A549 (cell line): ENCODE data around the gene EFHD1. TPM values are rescaled to one million over a fixed set of nuclear protein-coding genes. Genes with fewer than 3 reads are reported as not detected.

Experiments used
- ATAC-seq, 2 experiments: fragments of 200-7000 bp in 1 of 2; fragments of >200 bp in 1 of 2; cut with Nextera tagmentation in 1 of 2; cut with Tn5 transposase in 1 of 2; 3 replicates each; pipeline versions ENCODE4 v1.8.0 to v1.9.1; 2018 to 2020; ENCODE audit warnings: mild to moderate bottlenecking in 1 of 2, moderate library complexity in 1 of 2
- CTCF ChIA-PET: fragments of 300-600 bp; sonication (Branson Sonifier 250); formaldehyde crosslinking; extraction: SDS; loops from one replicate; lab custom pipeline; 2021; ENCODE audit warnings: antibody characterized with exemption, inconsistent platforms; lab: Yijun Ruan, JAX
- POLR2A ChIA-PET: fragments of 350-600 bp; formaldehyde crosslinking; extraction: SDS; loops from one replicate; lab custom pipeline; 2021; ENCODE audit warnings: antibody characterized with exemption, inconsistent platforms; lab: Yijun Ruan, JAX
- DNase-seq, 2 experiments: peaks; one replicate each; pipeline versions ENCODE4 v3.0.0 to v3.0.0-alpha.2; 2011 to 2016; ENCODE audit warnings: low read depth in 1 of 2, low spot score in 1 of 2
- FAIRE-seq: peaks from 2 replicates; lab custom pipeline; 2011; peaks lifted over from hg19 to GRCh38; lab: Jason Lieb, UNC
- H3K27ac ChIP-seq, 2 experiments: fragments of >200 bp; sonication (Bioruptor Twin); formaldehyde crosslinking; 3 replicates each; pipeline ENCODE4 v1.5.1; 2016 to 2017
- H3K4me1 ChIP-seq: fragments of >200 bp; sonication (Bioruptor Twin); formaldehyde crosslinking; 3 replicates; pipeline ENCODE4 v1.6.1; 2016
- H3K4me2 ChIP-seq: fragments of >200 bp; sonication (Bioruptor Twin); formaldehyde crosslinking; 3 replicates; pipeline ENCODE4 v1.6.1; 2016
- H3K4me3 ChIP-seq: fragments of >200 bp; sonication (Bioruptor Twin); formaldehyde crosslinking; 3 replicates; pipeline ENCODE4 v1.5.1; 2016
- H3K9me3 ChIP-seq: fragments of >200 bp; sonication (Bioruptor Twin); formaldehyde crosslinking; 3 replicates; pipeline ENCODE4 v1.6.1; 2016
- BCL3 ChIP-seq: fragments of >200 bp; sonication (Bioruptor Twin); formaldehyde crosslinking; IDR thresholded peaks from 3 replicates; pipeline ENCODE4 v1.6.1; 2016
- CBX2 ChIP-seq: fragments of 200-600 bp; sonication (generic); IDR thresholded peaks from 2 replicates; pipeline ENCODE4 v1.6.1; 2016; ENCODE audit warnings: low read depth, mild to moderate bottlenecking, borderline replicate concordance
- CTCF ChIP-seq: fragments of >200 bp; sonication (Bioruptor Twin); formaldehyde crosslinking; IDR thresholded peaks from 3 replicates; pipeline ENCODE4 v1.5.1; 2016
- ELK1 ChIP-seq: fragments of 150-350 bp; IDR thresholded peaks from 2 replicates; pipeline ENCODE4 v1.6.1; 2014; ENCODE audit warnings: low read depth, mild to moderate bottlenecking, low read length
- FOSL2 ChIP-seq, 2 experiments: fragments of 450-650 bp in 1 of 2; fragments of >200 bp in 1 of 2; sonication (Bioruptor Twin) in 1 of 2; formaldehyde crosslinking; IDR thresholded peaks; 2 replicates each; pipeline versions ENCODE4 v1.5.0 to v1.6.1; 2016 to 2020; ENCODE audit warnings: mild to moderate bottlenecking in 1 of 2, moderate library complexity in 1 of 2
- GATA3 ChIP-seq: IDR thresholded peaks from 2 replicates; pipeline ENCODE4 v1.6.1; 2012; ENCODE audit warnings: borderline replicate concordance
- HEYL ChIP-seq: fragments of 250-450 bp; sonication (Bioruptor Pico); IDR thresholded peaks from 2 replicates; pipeline ENCODE4 v1.8.0; 2021; ENCODE audit warnings: mild to moderate bottlenecking, moderate library complexity
- HMGXB4 ChIP-seq: fragments of 250-450 bp; sonication (Bioruptor Pico); IDR thresholded peaks from 2 replicates; pipeline ENCODE4 v1.5.0; 2021; ENCODE audit warnings: mild to moderate bottlenecking, moderate library complexity, borderline replicate concordance
- HOXB5 ChIP-seq: fragments of 250-450 bp; sonication (Bioruptor Pico); IDR thresholded peaks from 2 replicates; pipeline ENCODE4 v1.5.0; 2020; ENCODE audit warnings: mild to moderate bottlenecking, moderate library complexity
- MAFK ChIP-seq: fragments of 450-650 bp; IDR thresholded peaks from 2 replicates; pipeline ENCODE4 v1.6.1; 2014; ENCODE audit not compliant: partially characterized antibody
- MAZ ChIP-seq: fragments of 150-350 bp; IDR thresholded peaks from 2 replicates; pipeline ENCODE4 v1.6.1; 2014; ENCODE audit warnings: antibody characterized with exemption, low read depth, low read length, borderline replicate concordance
- MYC ChIP-seq: IDR thresholded peaks from 2 replicates; pipeline ENCODE4 v1.6.1; 2012; ENCODE audit warnings: mild to moderate bottlenecking, inconsistent platforms, low read length, improper control_type of control experiment, borderline replicate concordance
- PHF8 ChIP-seq: fragments of 200-600 bp; sonication (generic); IDR thresholded peaks from 2 replicates; pipeline ENCODE4 v1.6.1; 2016; ENCODE audit warnings: low read depth, mild to moderate bottlenecking, antibody characterized with exemption, moderate library complexity, borderline replicate concordance
- POLR2A ChIP-seq: IDR thresholded peaks from 2 replicates; pipeline ENCODE4 v1.6.1; 2012; ENCODE audit warnings: mild to moderate bottlenecking, low read length
- RAD21 ChIP-seq, 2 experiments: fragments of >200 bp in 1 of 2; sonication (Bioruptor Twin) in 1 of 2; formaldehyde crosslinking in 1 of 2; IDR thresholded peaks in 1 of 2; conservative IDR thresholded peaks in 1 of 2; 2 replicates in 1 of 2; 3 replicates in 1 of 2; pipeline ENCODE4 v1.6.1; 2012 to 2018; ENCODE audit warnings: inconsistent platforms in 1 of 2
- RCOR1 ChIP-seq: fragments of 150-350 bp; IDR thresholded peaks from 2 replicates; pipeline ENCODE4 v1.6.1; 2014; ENCODE audit warnings: antibody characterized with exemption, low read length, low read depth
- SMC3 ChIP-seq: fragments of >200 bp; sonication (Bioruptor Twin); formaldehyde crosslinking; IDR thresholded peaks from 3 replicates; pipeline ENCODE4 v1.6.1; 2018; ENCODE audit warnings: inconsistent platforms
- SREBF2 ChIP-seq: fragments of 450-650 bp; IDR thresholded peaks from 2 replicates; pipeline ENCODE4 v1.6.1; 2014; ENCODE audit warnings: mild to moderate bottlenecking, moderate library complexity
- TFCP2L1 ChIP-seq: fragments of 250-450 bp; sonication (Bioruptor Pico); IDR thresholded peaks from 2 replicates; pipeline ENCODE4 v1.5.0; 2021; ENCODE audit warnings: mild to moderate bottlenecking
- ZFP36 ChIP-seq: fragments of 450-650 bp; IDR thresholded peaks from 2 replicates; pipeline ENCODE4 v1.6.1; 2014; ENCODE audit warnings: borderline replicate concordance; ENCODE audit not compliant: partially characterized antibody
- ZSCAN20 ChIP-seq: fragments of 250-450 bp; sonication (Bioruptor Pico); IDR thresholded peaks from 2 replicates; pipeline ENCODE4 v1.8.0; 2022; ENCODE audit warnings: mild to moderate bottlenecking, moderate library complexity
- WGBS: methylation state at CpG from one replicate; pipeline ENCODE4 v1.1.6; 2017; ENCODE audit errors: missing lambda C conversion rate; 5-methylcytosine and 5-hydroxymethylcytosine counted together
- polyA plus RNA-seq, 4 experiments: library from polyadenylated mRNA; depleted of rRNA in 3 of 4; stranded (reverse); fragments of >200 nt; fragmentation: RNase III in 1 of 4; extraction: RNeasy Plus Mini Kit Qiagen cat#74134 plus additional on column Dnase treatment in 1 of 4; gene quantifications; 2 replicates in 3 of 4; 3 replicates in 1 of 4; pipeline ENCODE4 v1.2.3, GENCODE V29; 2011 to 2017

EFHD1 gene
- polyA plus RNA-seq, 2 of the 4 experiments (the other 2 are of a cell fraction): 1.5 to 2.3 TPM

- 60% methylated on average over 10 of the region's 10 CpGs for WGBS
- no peak for TF ChIP-seq CTCF
- TF ChIP-seq FOSL2 (IDR thresholded peaks at IDR 0.05): no peak
- 0 out of 2 replicates have a peak, but pooled peaks have one; percentile 8 for TF ChIP-seq FOSL2 (CRISPR knock-in tag; IDR thresholded peaks at IDR 0.05)
- CTCF ChIA-PET: interaction anchor here (0.6 to 4.0 kb wide), 5 partner anchors 9 to 191 kb away, joined by 3 to 21 read pairs (median 5); partner anchors contain the start of gene EFHD1
- H3K27ac ChIP-seq: peak overlapping the region in 1 of 2 experiments; percentile 36; a peak in 3 of 6 replicates
- H3K4me2 ChIP-seq: peak overlapping the region; percentile 37; the same call in 2 of the 3 replicates
- peak; percentile 76 to 82 for ATAC-seq
- H3K9me3 ChIP-seq: no peaks in the 10 kb centered on the region
- POLR2A ChIA-PET: no interaction called here
- peaks cover 16% of the 10 kb centered on the region for H3K4me1 ChIP-seq
- DNase-seq: peak in 1 of 2 experiments; percentile 49
- no peak overlapping the region for H3K4me3 ChIP-seq
- no peak for FAIRE-seq
Measured at GRCh38 chr2:232623768-232624765, 9.3 kb upstream of the EFHD1 start.

GRCh38 chr2:232626584-232626983 lies 6.8 kb upstream of the EFHD1 start:
- ChIA-PET CTCF (interaction anchor here (4.0 kb wide), 1 partner anchor 15 kb away, joined by 21 read pairs; no protein-coding TSS in a partner anchor), POLR2A (no interaction called here)
- ATAC-seq (no peak), FAIRE-seq (no peak), DNase-seq (no peak)
- TF ChIP-seq RAD21 (conservative IDR thresholded peaks at IDR 0.05 in 1 of 2, IDR thresholded peaks at IDR 0.05 in 1 of 2) (no peak), TFCP2L1 (CRISPR knock-in tag) (no peak), RCOR1 (no peak), HMGXB4 (CRISPR knock-in tag) (no peak), MYC (no peak), PHF8 (no peak), ELK1 (no peak), BCL3 (no peak), GATA3 (no peak), POLR2A (no peak), ZFP36 (no peak), CBX2 (no peak), MAFK (no peak), MAZ (no peak), ZSCAN20 (no peak), SREBF2 (no peak), SMC3 (no peak), HEYL (CRISPR knock-in tag) (no peak), HOXB5 (no peak)
- 0% methylated on average over 1 of the region's 1 CpG for WGBS
- Histone ChIP-seq H3K4me2 (no peak overlapping the region), H3K4me1 (peaks cover 16% of the 10 kb centered on the region), H3K27ac (no peak overlapping the region), H3K4me3 (no peak overlapping the region), H3K9me3 (no peaks in the 10 kb centered on the region)
